Naive thymus-derived CD4-positive, alpha-beta T cell (primary cell): ENCODE measurements around the gene SMIM45.

Source experiments
- ATAC-seq: fragments of 150-1000 bp; cut with Tn5 transposase; 2 replicates; pipeline ENCODE4 v1.10.0; 2021; ENCODE audit warnings: mild to moderate bottlenecking, moderate library complexity
- CTCF ChIA-PET: fragments of 350-600 bp; sonication (Branson Sonifier 250); formaldehyde crosslinking; loops from one replicate; lab custom pipeline; 2021; ENCODE audit warnings: antibody characterized with exemption; lab: Charles Lee
- POLR2A ChIA-PET: fragments of 350-600 bp; sonication (Branson Sonifier 250); formaldehyde crosslinking; loops from one replicate; lab custom pipeline; 2021; ENCODE audit warnings: antibody characterized with exemption, inconsistent platforms; lab: Charles Lee
- DNase-seq, 9 donors: peaks; one replicate each; pipeline versions ENCODE4 v3.0.0 to v3.0.0-alpha.2; 2020 to 2022; ENCODE audit warnings: mixed read lengths in 1 of 9
- H3K27ac ChIP-seq: one replicate; pipeline ENCODE4 v1.7.0; 2013; ENCODE audit warnings: mild to moderate bottlenecking, low read depth, low read length, moderate library complexity
- H3K27me3 ChIP-seq, 2 donors: one replicate each; pipeline ENCODE4 v1.7.0; 2013; ENCODE audit warnings: low read length in 2 of 2, mild to moderate bottlenecking in 2 of 2, moderate library complexity in 2 of 2; ENCODE audit not compliant: control insufficient read depth in 2 of 2, insufficient read depth in 2 of 2
- H3K36me3 ChIP-seq, 3 experiments: 1 replicate in 2 of 3; 2 replicates in 1 of 3; pipeline ENCODE4 v1.7.0; 2013; ENCODE audit warnings: low read length in 3 of 3, mild to moderate bottlenecking in 3 of 3, moderate library complexity in 1 of 3; ENCODE audit not compliant: insufficient read depth in 3 of 3, control insufficient read depth in 2 of 3
- H3K4me1 ChIP-seq, 2 donors: one replicate each; pipeline ENCODE4 v1.7.0; 2013; ENCODE audit warnings: low read length in 2 of 2, mild to moderate bottlenecking in 2 of 2, moderate library complexity in 1 of 2; ENCODE audit not compliant: control insufficient read depth in 2 of 2, insufficient read depth in 2 of 2
- H3K4me3 ChIP-seq: 2 replicates; pipeline ENCODE4 v1.7.0; 2013; ENCODE audit warnings: mild to moderate bottlenecking, low read length
- H3K9me3 ChIP-seq, 3 experiments: 1 replicate in 2 of 3; 2 replicates in 1 of 3; pipeline ENCODE4 v1.7.0; 2013; ENCODE audit warnings: low read length in 3 of 3; ENCODE audit not compliant: control insufficient read depth in 2 of 3
- H3K27ac Mint-ChIP-seq, 9 donors: one replicate each; pipeline ENCODE4 v1.8.0; 2020 to 2022; ENCODE audit warnings: mixed read lengths in 9 of 9, mild to moderate bottlenecking in 8 of 9, moderate library complexity in 5 of 9, inconsistent platforms in 2 of 9
- H3K27me3 Mint-ChIP-seq, 5 donors: one replicate each; pipeline ENCODE4 v1.8.0; 2021 to 2022; ENCODE audit warnings: mixed read lengths in 5 of 5, mild to moderate bottlenecking in 1 of 5
- H3K36me3 Mint-ChIP-seq, 5 donors: one replicate each; pipeline ENCODE4 v1.8.0; 2020 to 2022; ENCODE audit warnings: mixed read lengths in 5 of 5, mild to moderate bottlenecking in 3 of 5, inconsistent platforms in 1 of 5
- H3K4me1 Mint-ChIP-seq, 7 donors: one replicate each; pipeline ENCODE4 v1.8.0; 2020 to 2022; ENCODE audit warnings: mixed read lengths in 7 of 7, mild to moderate bottlenecking in 3 of 7, inconsistent platforms in 1 of 7
- H3K4me3 Mint-ChIP-seq, 10 donors: one replicate each; pipeline ENCODE4 v1.8.0; 2020 to 2022; ENCODE audit warnings: mild to moderate bottlenecking in 10 of 10, mixed read lengths in 10 of 10, moderate library complexity in 6 of 10, inconsistent platforms in 2 of 10
- H3K9me3 Mint-ChIP-seq, 11 donors: one replicate each; pipeline ENCODE4 v1.8.0; 2020 to 2022; ENCODE audit warnings: mixed read lengths in 11 of 11, mild to moderate bottlenecking in 4 of 11, inconsistent platforms in 1 of 11, moderate library complexity in 1 of 11
- intact Hi-C, 2 donors: fragments of 100-400 bp; cut with micrococcal nuclease; formaldehyde crosslinking; loops; one replicate each; pipeline ENCODE4 v1.15.1; 2023

SMIM45 gene

DNA sequence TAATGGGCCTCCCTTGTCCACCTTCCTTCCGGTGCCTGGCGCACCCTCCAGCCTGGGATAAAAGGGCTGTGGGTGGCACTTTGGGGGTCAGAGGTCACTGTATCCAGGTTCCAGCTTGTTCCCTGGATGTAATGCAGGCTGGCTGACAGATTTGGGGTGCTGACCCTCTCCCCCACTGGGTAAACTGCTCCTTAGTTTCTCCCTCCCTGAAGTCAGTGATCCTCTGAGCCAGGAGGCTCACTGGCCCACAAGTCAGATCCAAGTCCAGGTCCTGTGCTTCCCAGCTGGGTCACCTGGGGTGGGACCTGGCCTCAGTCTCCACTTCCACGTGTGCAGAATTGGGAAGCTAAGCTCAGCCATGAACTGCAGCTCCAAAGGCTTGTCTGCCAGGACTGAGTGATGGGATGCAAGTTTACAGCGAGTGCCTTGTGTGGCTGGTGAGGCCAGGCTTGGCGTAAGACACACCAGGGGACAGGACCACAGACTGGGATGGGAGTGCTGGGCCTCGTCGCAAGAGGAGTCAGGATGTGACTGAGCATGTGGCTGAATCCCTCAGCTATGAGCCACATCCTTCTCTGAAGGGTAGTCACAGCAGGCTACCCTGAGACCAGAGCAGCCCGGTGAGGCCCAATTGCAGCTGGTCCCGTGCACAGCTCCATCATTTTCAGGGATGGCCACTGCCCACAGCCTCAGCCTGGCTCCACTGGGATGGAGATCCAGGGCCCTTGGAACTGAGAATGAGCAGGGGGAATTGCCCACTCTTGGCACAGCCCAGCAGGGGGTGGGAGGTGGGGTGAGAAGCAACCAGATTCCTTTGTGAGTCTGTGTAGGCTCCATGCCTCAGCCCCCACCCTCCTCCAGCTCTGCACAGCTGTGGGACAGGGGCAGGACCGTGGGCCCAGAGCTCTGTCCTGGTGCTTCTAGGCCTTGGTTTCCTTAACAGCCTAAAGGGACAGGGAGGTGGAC, 44.2 kb upstream of the SMIM45 start:
- Histone ChIP-seq H3K36me3 (peaks cover 0 to 31% (median 0%) of the 10 kb centered on the region in 3 experiments), H3K4me3 (no peak overlapping the region), H3K27ac (no peak overlapping the region), H3K9me3 (no peaks in the 10 kb centered on the region), H3K27me3 (peaks cover 4 to 10% of the 10 kb centered on the region in 2 donors), H3K4me1 (peaks cover 14 to 19% of the 10 kb centered on the region in 2 donors)
- no peak for DNase-seq
- Mint-ChIP-seq H3K9me3 (no peaks in the 10 kb centered on the region), H3K27me3 (peaks cover 17 to 31% (median 19%) of the 10 kb centered on the region in 5 donors), H3K36me3 (peaks cover 0 to 12% (median 0%) of the 10 kb centered on the region in 5 donors), H3K4me3 (peak overlapping the region in 3 of 10 donors; percentile 58 to 83 (median 79)), H3K4me1 (peaks cover 4 to 26% (median 25%) of the 10 kb centered on the region in 7 donors), H3K27ac (peak overlapping the region in 4 of 9 donors; percentile 9 to 63 (median 45))
- ChIA-PET POLR2A (interaction anchor here (0.9 to 1.3 kb wide), 3 partner anchors 17 to 75 kb away, joined by 3 to 5 read pairs (median 4); partner anchors contain the start of gene SREBF2), CTCF (interaction anchor here (0.6 to 1.6 kb wide), 3 partner anchors 26 to 530 kb away, joined by 3 to 5 read pairs (median 3); no protein-coding TSS in a partner anchor)
- ATAC-seq, result no peak
- intact Hi-C loops, result loop anchor here (1.0 to 5.0 kb wide), 2 partner anchors 34 to 35 kb away; no protein-coding TSS in a partner anchor

DNA sequence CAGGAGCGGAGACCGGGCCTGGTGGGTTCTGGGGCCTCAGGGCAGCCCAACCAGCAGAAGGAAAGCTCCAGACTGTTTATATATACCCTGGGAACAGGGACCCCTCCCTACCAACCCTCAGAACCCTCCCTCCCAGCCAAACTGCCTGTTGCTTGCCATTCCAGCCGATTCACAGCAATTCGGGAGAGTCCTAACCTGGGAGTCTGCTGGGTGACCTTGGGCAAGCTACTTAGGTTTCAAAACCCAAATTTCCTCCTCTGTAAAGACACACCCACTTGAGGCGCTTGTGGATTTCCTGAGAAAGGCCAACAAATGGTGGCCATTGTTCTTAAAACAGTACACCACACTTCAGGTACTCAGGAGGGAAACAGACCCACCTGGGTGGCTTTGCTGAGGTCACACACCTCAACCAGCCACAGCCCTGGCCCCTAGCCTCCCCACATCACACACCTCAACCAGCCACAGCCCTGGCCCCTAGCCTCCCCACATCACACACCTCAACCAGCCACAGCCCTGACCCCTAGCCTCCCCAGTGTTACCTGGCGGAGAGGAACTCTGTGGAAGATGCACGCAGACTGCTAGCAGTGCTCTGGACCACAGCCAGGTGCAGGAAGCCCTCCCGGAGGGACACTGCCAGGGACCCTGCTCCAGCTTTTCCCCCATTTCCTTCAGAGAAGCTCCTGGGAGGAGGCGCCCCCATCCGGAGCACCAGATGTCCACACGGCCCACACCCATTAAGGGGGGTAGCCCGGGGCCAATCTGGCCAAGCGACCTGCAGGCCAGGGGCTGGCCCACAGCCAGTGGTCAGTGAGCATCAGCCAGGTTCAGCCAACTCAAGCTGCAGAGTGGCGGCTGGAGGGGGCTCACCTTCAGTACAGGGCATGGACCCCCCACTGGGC, 43.3 kb upstream of the SMIM45 start:
- peaks cover 0 to 10% (median 0%) of the 10 kb centered on the region in 5 donors for H3K36me3 Mint-ChIP-seq
- ATAC-seq, result peak; percentile 25
- peaks cover 4 to 27% (median 25%) of the 10 kb centered on the region in 7 donors for H3K4me1 Mint-ChIP-seq
- intact Hi-C loops, result loop anchor here in 1 of 2 donors (5.0 kb wide), 1 partner anchor 36 kb away; no protein-coding TSS in a partner anchor
- Histone ChIP-seq H3K36me3 (peaks cover 0 to 23% (median 0%) of the 10 kb centered on the region in 3 experiments), H3K9me3 (no peaks in the 10 kb centered on the region), H3K27ac (no peak overlapping the region), H3K27me3 (peaks cover 7 to 17% of the 10 kb centered on the region in 2 donors), H3K4me3 (no peak overlapping the region), H3K4me1 (peaks cover 14 to 19% of the 10 kb centered on the region in 2 donors)
- peak overlapping the region; percentile 41 to 83 (median 68) for H3K4me3 Mint-ChIP-seq
- H3K27ac Mint-ChIP-seq, result peak overlapping the region in 7 of 9 donors; percentile 4 to 74 (median 58)
- peaks cover 25 to 39% (median 26%) of the 10 kb centered on the region in 5 donors for H3K27me3 Mint-ChIP-seq
- DNase-seq, result peak in 1 of 9 donors; percentile 26
- CTCF ChIA-PET, result interaction anchor here (0.6 kb wide), 1 partner anchor 531 kb away, joined by 3 read pairs; no protein-coding TSS in a partner anchor
- POLR2A ChIA-PET, result interaction anchor here (0.7 to 1.4 kb wide), 5 partner anchors 16 to 76 kb away, joined by 3 to 6 read pairs (median 4); partner anchors contain the start of genes SREBF2 and TNFRSF13C
- no peaks in the 10 kb centered on the region for H3K9me3 Mint-ChIP-seq

DNA sequence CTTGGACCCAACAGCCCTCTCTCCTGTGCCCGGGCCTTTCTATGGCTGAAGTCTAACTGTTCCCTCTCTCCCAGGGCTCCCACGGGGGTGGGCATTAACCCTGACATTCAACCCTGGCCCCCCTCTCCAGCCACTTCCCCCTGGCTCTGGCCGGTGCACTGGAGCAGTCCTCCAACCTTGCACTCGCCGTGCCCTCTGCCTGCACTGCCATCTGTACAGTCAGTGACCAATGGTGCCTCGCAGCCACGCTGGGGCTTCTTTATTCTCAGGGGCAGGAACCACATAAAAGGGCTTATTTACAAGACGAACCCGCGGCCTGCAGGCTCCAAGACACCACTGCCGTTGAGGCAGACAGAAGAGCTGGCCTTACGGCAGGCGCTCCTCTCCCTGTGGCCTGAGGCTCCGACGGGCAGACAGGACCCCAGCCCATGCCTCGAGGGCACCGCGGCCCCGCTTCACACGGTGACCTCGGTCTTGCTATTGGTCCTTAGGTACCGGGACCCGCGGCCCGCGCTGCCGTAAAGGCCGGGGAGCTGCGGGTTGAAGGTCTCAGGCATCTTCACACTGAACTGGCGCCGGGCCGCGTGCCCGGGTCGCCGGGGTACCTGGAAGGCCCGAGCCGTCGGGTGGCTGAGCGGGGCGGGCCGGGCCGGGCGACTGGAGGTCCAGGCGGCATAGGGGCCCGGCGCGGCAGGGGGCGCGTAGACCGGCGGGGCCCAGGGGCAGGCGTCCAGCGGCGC, 42.5 kb upstream of the SMIM45 start:
- peaks cover 0 to 7% (median 0%) of the 10 kb centered on the region in 5 donors for H3K36me3 Mint-ChIP-seq
- peak overlapping the region in 9 of 10 donors; percentile 4 to 83 (median 47) for H3K4me3 Mint-ChIP-seq
- peaks cover 0 to 2% (median 0%) of the 10 kb centered on the region in 11 donors for H3K9me3 Mint-ChIP-seq
- no peak for DNase-seq
- no peaks in the 10 kb centered on the region for H3K9me3 ChIP-seq
- intact Hi-C loops, result loop anchor here (2.0 to 5.0 kb wide), 3 partner anchors 15 to 37 kb away; no protein-coding TSS in a partner anchor
- ATAC-seq, result no peak
- H3K27ac Mint-ChIP-seq, result peak overlapping the region in 1 of 9 donors; percentile 67
- H3K27me3 ChIP-seq, result peaks cover 7 to 17% of the 10 kb centered on the region in 2 donors
- POLR2A ChIA-PET, result interaction anchor here (1.4 kb wide), 1 partner anchor 19 kb away, joined by 6 read pairs; no protein-coding TSS in a partner anchor
- peaks cover 14 to 19% of the 10 kb centered on the region in 2 donors for H3K4me1 ChIP-seq
- H3K4me1 Mint-ChIP-seq, result peaks cover 4 to 27% (median 25%) of the 10 kb centered on the region in 7 donors
- CTCF ChIA-PET, result interaction anchor here (0.5 kb wide), 1 partner anchor 15 kb away, joined by 5 read pairs; no protein-coding TSS in a partner anchor
- H3K27ac ChIP-seq, result no peak overlapping the region
- H3K4me3 ChIP-seq, result no peak overlapping the region
- peaks cover 0 to 14% (median 0%) of the 10 kb centered on the region in 3 experiments for H3K36me3 ChIP-seq
- H3K27me3 Mint-ChIP-seq, result peaks cover 25 to 41% (median 26%) of the 10 kb centered on the region in 5 donors

DNA sequence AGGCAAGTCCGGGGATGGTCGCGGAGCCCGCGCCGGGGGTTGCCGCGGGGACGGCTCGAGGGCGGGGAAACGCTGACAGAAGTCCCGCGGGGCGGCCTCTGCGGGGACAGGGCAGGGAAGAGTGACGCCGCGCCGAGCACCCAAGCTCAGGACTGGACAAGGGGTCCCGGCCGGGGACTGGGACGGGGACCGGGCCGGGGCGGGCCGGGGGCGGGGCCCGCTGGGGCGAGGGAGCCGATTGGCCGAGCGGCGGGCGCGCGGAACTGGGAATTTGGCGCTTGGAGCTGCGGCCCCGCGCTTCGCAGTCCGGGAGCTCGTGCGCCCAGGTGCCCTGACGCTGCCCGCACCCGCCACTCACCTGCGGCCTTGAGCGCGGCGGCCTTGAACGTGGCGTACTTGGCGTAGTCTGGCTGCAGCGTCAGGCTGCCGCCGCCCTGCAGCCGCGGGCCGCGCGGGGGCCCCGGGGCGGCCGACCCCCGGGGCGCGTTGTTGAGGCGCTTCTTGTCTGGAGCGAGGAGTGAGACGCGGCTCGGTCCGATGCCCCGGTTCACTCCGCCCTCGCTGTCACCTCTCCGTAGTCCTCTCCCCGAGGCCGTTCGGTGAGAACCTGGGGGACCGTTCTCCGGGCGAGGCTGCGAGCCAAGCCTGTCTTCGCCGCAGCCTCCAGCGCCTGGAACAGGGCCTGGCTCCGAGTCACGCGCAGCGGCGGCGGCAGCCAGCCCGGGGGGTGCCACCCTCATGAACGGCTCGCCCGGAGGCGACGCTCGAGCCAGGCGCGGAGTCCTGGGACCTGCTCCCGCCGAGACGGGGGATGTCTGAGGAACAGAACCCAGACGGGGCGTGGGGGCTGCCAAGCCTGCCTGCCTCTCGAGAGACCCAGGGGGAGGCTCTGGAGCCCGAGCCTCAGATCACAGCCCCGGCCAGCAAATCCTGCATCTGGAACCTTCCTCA, 41.6 kb upstream of the SMIM45 start:
- peak overlapping the region in 7 of 10 donors; percentile 44 to 85 (median 67) for H3K4me3 Mint-ChIP-seq
- peaks cover 4 to 27% (median 25%) of the 10 kb centered on the region in 7 donors for H3K4me1 Mint-ChIP-seq
- H3K27ac Mint-ChIP-seq, result no peak overlapping the region
- Histone ChIP-seq H3K36me3 (peaks cover 0 to 6% (median 0%) of the 10 kb centered on the region in 3 experiments), H3K27me3 (peaks cover 7 to 17% of the 10 kb centered on the region in 2 donors), H3K9me3 (no peaks in the 10 kb centered on the region), H3K27ac (no peak overlapping the region), H3K4me1 (peaks cover 16 to 19% of the 10 kb centered on the region in 2 donors), H3K4me3 (peak overlapping the region; percentile 27)
- peaks cover 25 to 45% (median 27%) of the 10 kb centered on the region in 5 donors for H3K27me3 Mint-ChIP-seq
- intact Hi-C loops, result loop anchor here (2.0 kb wide), 2 partner anchors 14 to 30 kb away; no protein-coding TSS in a partner anchor
- ChIA-PET CTCF (interaction anchor here (0.5 kb wide), 1 partner anchor 14 kb away, joined by 5 read pairs; no protein-coding TSS in a partner anchor), POLR2A (interaction anchor here (1.4 kb wide), 1 partner anchor 20 kb away, joined by 6 read pairs; no protein-coding TSS in a partner anchor)
- H3K36me3 Mint-ChIP-seq, result peaks cover 0 to 7% (median 0%) of the 10 kb centered on the region in 5 donors
- peak in 6 of 9 donors; percentile 31 to 44 (median 35) for DNase-seq
- H3K9me3 Mint-ChIP-seq, result peaks cover 0 to 2% (median 0%) of the 10 kb centered on the region in 11 donors
- ATAC-seq, result peak; percentile 47
